ENCODE results near the gene ARGLU1. TPM values are rescaled to one million over a fixed set of nuclear protein-coding genes. Genes with fewer than 3 reads are reported as not detected.
A peak's percentile ranks its signal among the peaks of the same experiment; 100 is the strongest.

The ARGLU1 gene
- total RNA-seq, 1 experiment from 2014 or later: 31.8 TPM

GRCh38 chr13:106520251-106521054, 47.5 kb downstream of the ARGLU1 start:
- no TSS peak for BruUV-seq (replicated peaks)
- intact Hi-C loops (cut with micrococcal nuclease): loop anchor here (1.0 kb wide), 1 partner anchor 391 kb away; no protein-coding TSS in a partner anchor
- ATAC-seq (no peak), DNase-seq (peak; percentile 16)
- peak overlapping the region; percentile 74 for H3K4me2 ChIP-seq (ENCODE audit: low read length)
- TF ChIP-seq EZH2 (IDR thresholded peaks at IDR 0.05; ENCODE audit: low read length, unreplicated experiment) (no peak), EZH2phosphoT487 (IDR thresholded peaks at IDR 0.05; ENCODE audit: borderline replicate concordance, low read length) (no peak), CTCF (conservative IDR thresholded peaks at IDR 0.05; ENCODE audit: low read depth, low read length) (peak; percentile 46; the same call in 1 of the 2 replicates)
- H3K36me3 ChIP-seq (ENCODE audit: low read depth, low read length): 0 out of 2 replicates have a peak, but pooled peaks cover 3% of the 10 kb centered on the region
- peak overlapping the region; percentile 64 for H3K27ac ChIP-seq (ENCODE audit: low read length)
- H3F3A ChIP-seq (ENCODE audit: low read length, unreplicated experiment): no peaks in the 10 kb centered on the region
- H3K9ac ChIP-seq (ENCODE audit: low read length): no peak overlapping the region
- no peaks in the 10 kb centered on the region for H3K27me3 ChIP-seq (ENCODE audit: low read length)
- ChIA-PET CTCF (no interaction called here), POLR2A (ENCODE audit: unreplicated experiment) (no interaction called here)
- no peak overlapping the region for H2AFZ ChIP-seq (ENCODE audit: low read length)
- no peaks in the 10 kb centered on the region for H3K9me3 ChIP-seq (ENCODE audit: low read length)
- H3K4me1 ChIP-seq (ENCODE audit: insufficient read depth, low read length): peaks cover 43% of the 10 kb centered on the region
- no peaks in the 10 kb centered on the region for H3K9me2 ChIP-seq (replicated peaks; ENCODE audit: low read length)
- peaks cover 98% of the 10 kb centered on the region for H3K79me2 ChIP-seq (ENCODE audit: low read length)
- peak overlapping the region; percentile 34; the same call in 1 of the 2 replicates for H3K4me3 ChIP-seq (ENCODE audit: low read length)
- H4K20me1 ChIP-seq (ENCODE audit: low read length): peaks cover 23% of the 10 kb centered on the region; the same call in 1 of the 2 replicates

GRCh38 chr13:106518512-106518911, 49.4 kb downstream of the ARGLU1 start:
- intact Hi-C loops (cut with micrococcal nuclease): loop anchor here (10.0 kb wide), 1 partner anchor 174 kb away; no protein-coding TSS in a partner anchor
- no peaks in the 10 kb centered on the region for H3K9me3 ChIP-seq (ENCODE audit: low read length)
- H3K4me2 ChIP-seq (ENCODE audit: low read length): no peak overlapping the region
- no peak overlapping the region for H2AFZ ChIP-seq (ENCODE audit: low read length)
- CTCF ChIA-PET: no interaction called here
- no peaks in the 10 kb centered on the region for H3K27me3 ChIP-seq (ENCODE audit: low read length)
- H3K4me1 ChIP-seq (ENCODE audit: insufficient read depth, low read length): peaks cover 37% of the 10 kb centered on the region
- no peak for TF ChIP-seq CTCF (conservative IDR thresholded peaks at IDR 0.05; ENCODE audit: low read depth, low read length)
- TF ChIP-seq EZH2 (IDR thresholded peaks at IDR 0.05; ENCODE audit: low read length, unreplicated experiment): no peak
- no peak for TF ChIP-seq EZH2phosphoT487 (IDR thresholded peaks at IDR 0.05; ENCODE audit: borderline replicate concordance, low read length)
- H3K36me3 ChIP-seq (ENCODE audit: low read depth, low read length): 0 out of 2 replicates have a peak, but pooled peaks cover 3% of the 10 kb centered on the region
- POLR2A ChIA-PET (ENCODE audit: unreplicated experiment): no interaction called here
- no peaks in the 10 kb centered on the region for H3K9me2 ChIP-seq (replicated peaks; ENCODE audit: low read length)
- H3K9ac ChIP-seq (ENCODE audit: low read length): no peak overlapping the region
- BruUV-seq (replicated peaks): no TSS peak
- H3K27ac ChIP-seq (ENCODE audit: low read length): no peak overlapping the region
- peaks cover 13% of the 10 kb centered on the region; the same call in 1 of the 2 replicates for H4K20me1 ChIP-seq (ENCODE audit: low read length)
- H3K4me3 ChIP-seq (ENCODE audit: low read length): no peak overlapping the region
- peaks cover 98% of the 10 kb centered on the region for H3K79me2 ChIP-seq (ENCODE audit: low read length)
- DNase-seq (no peak), ATAC-seq (no peak)
- H3F3A ChIP-seq (ENCODE audit: low read length, unreplicated experiment): no peaks in the 10 kb centered on the region

Measured in PC-3 (cell line).